GF-D8 (cell line): ENCODE measurements around the gene FAM216B.
"Not testable (repeated sequence)": the region's sequence is repeated elsewhere in the genome, so short reads cannot be mapped to it uniquely, and the experiment has no call there.

Experiments used
- DNase-seq: peaks from one replicate; lab custom pipeline; 2025; lab: John Stamatoyannopoulos, UW

Gene FAM216B

DNA sequence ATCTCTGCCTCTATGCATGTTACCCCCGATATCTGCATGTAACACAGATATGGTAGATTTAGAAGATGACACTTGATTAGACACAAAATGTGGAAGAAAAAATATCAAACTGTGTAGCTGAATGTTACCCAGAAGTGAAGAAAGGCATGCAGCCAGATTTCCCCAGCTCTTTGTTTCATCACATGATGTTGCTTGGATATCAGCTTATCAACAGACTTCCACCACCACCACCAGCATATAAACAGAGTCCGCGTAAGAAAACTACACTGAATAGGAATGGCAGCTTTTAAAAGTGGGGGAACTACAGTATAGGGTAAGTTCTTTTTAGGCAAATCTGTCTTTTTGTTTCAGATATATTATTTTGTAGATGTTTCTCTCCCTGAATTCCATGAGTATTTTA is at the start of gene FAM216B:
FAM216B (plus strand) TSS at position 233 of the 400 bp plus-strand sequence. CDS start 2,484 bp downstream, outside the sequence.
- no peak for DNase-seq

DNA sequence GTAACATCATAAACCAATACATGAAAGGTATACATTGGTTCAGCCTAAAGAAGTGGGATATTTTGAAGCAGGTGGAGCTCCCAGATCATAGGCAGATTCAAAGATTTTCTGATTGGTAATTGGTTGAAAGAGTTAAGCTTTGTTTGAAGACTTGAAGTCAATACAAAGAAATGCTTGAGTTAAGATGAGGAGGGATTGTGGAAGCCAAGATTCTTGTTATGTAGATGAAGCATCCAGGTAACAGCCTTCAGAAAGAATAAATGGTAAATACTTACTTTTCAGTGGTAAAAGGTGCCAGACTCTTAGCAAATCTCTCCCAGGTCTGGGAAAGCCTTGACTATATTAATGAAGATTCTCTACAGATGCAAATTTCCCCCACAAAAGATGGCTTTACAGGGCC is 49.3 kb upstream of the FAM216B start:
- DNase-seq = no peak

DNA sequence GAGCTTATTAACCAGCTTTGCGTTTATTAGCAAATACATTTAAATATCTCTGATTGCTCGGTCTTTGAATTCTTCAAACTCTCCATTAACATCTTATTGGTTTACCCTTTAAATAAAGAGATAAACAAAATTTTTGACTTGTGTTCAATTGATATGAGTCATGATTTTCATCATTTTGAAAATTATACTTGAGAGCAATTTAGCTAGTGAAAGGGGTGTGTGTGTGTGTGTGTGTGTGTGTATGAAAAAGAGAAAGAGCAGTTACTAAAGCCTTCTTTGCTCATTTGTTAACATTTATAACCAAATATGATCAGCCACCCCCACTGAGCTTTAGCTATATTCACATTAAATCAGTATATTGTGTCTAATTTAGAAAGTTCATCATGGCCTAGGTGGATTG is 48.3 kb upstream of the FAM216B start:
- no peak for DNase-seq

DNA sequence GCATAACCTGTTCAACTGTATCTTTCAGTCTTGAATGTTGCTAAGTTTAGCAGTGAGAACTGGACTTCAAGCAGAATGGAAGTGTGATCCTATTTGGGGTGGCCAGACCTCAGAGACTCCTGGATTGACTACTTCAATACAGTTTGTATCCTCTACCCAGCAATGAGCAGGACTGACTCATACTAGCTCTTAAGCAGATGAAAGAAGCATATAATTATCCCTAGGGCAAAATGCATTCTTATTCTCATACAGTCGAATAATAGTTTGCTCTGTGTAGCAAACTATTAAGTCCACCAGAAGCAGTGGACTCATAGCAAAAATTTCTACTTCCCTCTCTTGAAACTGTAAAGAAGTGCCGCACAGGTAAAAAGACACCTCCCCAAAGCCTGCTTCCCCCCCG is 46.4 kb upstream of the FAM216B start:
- no peak for DNase-seq

DNA sequence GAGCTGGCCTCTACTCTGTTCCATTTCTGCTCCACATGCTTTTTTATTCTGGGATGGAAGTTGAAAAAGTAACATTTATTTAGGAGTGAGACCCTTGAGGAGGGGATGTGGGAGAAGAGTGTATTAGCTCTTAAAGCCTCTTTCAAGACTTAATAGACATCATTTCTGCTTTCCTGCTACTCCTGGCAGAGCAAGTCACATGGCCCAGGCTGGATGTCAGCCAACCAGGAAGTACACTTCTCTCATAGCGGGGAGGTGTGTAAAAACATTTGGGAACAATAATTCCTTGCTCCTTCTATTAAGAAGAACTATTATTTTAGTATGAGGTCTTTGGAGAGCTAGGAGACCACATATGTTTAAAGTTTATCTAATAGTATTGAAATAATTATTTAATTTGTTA is 40.6 kb upstream of the FAM216B start:
- DNase-seq = no peak

DNA sequence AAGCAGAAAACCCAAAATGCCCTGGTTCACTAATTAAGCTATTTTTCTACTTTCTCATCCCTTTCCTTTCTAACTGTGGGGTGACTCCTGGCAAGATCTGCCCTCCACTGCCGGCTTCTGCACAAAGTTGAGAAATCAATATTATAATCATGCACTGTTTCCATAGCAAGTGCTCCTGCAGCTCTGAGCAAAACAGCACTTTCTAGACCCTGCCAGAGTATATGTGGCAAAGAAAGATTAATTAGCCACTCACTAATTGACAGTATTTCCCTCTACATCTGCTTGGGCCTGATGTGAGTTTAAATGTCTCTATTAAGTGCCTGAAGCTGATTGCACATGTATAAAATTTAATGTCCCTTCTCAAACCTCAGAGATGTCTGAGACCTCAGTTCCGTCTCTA is 39.5 kb upstream of the FAM216B start:
- no peak for DNase-seq

DNA sequence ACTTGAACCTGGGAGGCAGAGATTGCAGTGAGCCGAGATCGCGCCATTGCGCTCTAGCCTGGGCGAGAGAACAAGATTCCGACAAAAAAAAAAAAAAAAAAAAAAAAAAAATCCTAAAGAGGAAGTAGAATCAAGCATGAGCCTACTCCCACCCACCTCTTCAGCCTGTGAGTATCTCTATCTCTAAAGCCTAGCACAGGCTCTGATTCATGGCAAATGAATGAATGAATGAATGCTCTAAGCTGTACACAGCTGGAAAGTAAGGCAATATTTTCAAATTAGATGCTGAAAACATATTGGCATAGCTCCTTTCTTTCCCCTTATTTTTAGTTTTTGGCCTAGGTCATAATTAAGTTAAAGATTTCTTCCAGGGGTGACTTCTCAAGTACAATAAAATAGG is 35.7 kb upstream of the FAM216B start:
- DNase-seq = no peak

DNA sequence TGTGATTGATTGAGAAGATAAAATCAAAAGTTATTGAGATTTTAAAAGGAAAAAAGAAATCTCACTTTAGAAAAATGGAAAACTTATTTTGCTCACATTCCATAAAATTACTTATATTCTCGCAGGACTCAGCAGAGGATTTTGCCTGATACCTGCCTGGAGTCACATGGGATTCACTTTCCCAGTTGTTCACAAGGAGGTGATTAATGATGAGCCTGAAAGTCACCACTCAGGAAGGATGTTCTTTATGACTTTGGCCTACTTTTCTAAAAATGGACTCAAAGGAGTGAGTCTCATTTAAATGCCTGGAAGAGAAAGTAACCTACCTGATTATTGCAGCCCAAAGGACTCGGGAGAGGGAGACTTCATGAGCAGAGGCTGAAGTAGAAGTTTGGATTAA is 34.5 kb upstream of the FAM216B start:
- no peak for DNase-seq

DNA sequence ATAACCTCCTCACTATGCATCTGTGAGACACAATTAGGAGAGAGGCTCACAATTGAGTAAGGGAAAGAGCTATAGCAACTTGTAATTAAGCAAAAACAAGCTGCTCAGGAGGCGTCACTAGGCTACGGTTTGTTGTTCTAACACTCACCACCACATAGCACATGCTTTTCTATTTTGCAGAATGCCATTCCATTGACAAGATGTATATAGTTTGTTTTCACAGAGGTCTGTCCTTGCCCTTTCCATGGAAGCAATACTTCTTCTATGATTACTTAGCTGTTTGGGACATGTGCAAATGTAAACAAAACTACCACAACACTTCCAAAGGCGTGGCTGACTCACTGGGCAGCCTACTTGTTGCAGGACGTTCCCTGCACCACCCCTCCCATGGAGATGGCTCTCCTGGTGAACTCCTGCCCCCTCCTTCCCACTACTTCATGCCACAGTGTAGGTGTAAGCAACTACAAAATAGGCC is 33.9 kb upstream of the FAM216B start:
- no peak for DNase-seq

DNA sequence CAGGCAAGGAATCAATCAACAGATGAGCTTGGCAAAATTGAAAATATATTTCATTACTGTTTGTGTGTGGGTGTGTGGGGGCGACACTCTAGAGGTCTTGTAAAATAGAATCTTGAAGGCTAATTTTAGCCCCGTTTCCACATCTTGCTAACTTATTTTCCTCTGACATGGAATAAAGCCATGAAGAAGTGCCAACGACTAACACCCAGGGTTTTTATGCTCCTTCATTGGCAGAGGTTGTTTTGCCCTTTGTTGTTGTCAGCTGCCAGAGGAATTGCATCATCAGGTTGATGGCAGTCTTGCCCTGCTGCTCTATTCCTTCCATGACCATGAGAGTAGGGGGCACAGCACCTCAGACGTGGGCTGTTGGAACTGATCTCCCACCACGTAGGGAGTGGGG is 30.6 kb upstream of the FAM216B start:
- no peak for DNase-seq

DNA sequence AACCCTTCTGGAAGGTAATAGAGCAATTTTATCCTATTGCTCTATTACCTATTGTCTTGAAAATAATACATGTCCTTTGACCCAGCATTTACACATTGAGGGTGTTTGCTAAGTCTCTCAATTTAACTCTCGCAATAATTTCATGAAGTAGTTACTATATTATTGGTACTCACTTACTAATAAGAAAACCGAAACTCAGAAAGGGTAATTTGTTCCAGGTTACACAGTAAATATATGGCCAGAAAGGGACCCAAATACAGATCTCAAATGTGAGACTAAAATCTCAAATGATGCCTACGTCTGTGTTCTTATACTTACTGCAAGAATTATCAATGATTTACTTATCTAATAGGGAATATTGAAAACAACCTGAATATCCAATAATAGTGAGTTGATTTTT is 29.7 kb upstream of the FAM216B start:
- no peak for DNase-seq

DNA sequence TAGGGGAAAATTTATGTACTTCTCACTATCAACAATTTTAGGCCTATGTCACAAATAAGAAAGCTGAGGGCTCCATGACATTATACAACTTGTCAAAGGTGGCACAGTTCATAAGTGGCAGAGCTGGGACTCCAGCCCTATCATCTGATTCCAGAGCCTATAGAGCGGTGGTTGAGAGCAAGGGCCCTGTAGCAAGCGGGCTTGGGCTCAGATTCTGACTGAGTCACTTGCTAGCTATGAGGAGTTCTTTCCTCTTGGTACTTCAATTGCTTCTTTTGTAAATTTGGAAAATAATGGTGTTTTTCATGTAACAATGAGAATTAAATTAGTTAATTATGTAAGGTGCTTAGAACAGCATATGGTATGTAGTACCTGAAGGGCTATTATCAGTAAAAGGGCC is 28.7 kb upstream of the FAM216B start:
- no peak for DNase-seq

DNA sequence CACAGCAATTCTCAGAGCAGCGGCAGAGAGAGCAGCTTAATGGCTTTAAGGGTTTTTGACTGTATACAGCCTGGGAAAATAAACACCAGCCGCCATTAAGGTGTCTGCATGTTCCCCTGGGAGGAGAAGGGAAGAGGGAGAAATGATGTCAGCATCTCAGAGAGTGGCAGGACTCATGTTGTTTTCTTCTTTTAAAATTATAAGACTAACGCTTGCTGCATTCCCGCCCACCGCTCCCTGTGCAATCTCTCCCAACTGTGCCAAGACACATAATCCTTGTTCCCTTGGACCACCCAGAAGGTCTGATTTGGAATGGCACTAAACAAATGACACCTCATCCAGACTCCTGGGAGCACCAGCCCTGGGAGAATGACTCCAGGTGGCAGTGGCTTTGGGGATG is 27.7 kb upstream of the FAM216B start:
- DNase-seq = no peak

DNA sequence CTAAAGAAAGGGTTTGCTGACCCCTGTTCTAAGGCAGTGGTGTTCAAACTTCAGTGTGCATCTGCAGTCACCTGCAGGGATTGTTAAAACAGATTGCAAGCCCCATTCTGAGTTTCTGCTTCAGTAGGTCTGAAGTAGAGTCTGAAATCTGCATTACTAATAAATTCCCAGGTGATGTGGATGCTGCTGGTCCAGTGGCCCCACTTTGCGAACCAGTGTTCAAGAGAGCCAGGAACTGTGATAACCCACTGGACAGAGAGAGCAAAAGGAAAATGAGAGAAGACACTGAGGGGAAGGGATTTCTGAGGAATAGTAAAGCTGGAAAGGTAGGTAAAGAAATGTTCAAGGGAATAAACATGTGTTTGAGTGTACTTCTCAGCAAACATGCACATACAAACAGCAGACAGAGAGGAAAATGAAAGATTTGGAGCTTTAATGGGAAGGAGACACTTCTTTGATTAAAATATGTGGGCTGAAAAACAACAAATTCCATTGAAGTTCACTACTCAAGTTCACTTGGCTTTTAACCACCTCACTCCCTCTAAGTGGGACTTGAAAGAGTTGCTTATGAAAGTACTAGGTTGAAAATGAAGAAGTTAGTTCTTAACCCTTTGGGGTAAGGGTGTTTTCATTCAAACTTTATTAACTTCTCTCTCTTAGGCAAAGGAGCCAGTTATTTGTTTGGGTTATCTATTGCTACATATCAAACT is 26.4 kb upstream of the FAM216B start:
- DNase-seq = no peak

DNA sequence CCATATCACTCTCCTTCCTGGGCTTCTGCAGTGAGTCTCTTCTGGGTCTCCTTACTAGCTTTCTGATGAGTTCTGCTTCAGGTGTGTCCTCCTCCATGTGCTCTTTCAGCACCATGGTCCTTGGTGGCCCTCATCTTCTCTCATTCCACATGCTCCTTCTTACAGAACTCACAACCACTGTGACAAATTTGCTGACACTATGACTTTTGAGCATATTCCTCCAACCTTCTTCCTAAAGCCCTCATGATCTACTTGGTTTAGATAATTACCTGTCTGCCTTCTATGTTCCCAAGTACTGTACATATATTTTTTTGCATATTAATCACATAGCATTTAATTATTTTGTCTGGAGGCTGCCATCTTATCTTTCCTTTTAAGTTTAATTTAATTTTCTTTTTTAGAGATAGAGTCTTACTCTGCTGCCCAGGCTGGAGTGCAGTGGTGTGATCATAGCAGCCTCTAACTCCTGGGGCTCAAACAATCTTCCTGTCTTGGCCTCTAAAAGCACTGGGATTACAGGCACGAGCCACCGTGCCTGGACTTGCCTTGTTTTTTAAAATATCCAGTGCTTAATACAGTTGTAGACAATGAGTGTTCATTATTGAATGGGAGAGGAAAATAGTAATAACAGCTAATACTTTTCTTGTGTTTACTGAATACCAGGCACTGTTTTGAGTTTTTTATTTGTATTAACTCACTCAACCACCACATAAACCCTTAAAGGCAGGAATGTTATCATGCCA is 23.5 kb upstream of the FAM216B start:
- no peak for DNase-seq

DNA sequence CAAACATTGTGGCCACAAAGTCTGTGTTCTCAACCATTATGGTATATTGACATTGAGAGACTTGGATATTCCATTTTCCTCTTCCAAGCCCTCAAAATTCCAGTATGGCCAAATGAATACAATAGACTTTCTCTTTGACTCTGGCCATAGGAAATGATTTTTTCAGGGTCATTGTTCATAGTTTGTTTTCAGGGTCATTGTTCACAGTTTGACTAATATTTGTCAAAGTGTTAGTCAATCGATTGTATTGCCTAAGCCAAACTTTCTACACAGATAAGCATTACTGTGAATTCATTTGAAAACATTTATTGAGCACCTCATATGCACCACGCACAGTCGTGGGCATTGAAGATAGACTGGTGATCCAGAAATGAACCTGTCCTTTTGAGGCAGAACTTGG is 22.9 kb upstream of the FAM216B start:
- no peak for DNase-seq

DNA sequence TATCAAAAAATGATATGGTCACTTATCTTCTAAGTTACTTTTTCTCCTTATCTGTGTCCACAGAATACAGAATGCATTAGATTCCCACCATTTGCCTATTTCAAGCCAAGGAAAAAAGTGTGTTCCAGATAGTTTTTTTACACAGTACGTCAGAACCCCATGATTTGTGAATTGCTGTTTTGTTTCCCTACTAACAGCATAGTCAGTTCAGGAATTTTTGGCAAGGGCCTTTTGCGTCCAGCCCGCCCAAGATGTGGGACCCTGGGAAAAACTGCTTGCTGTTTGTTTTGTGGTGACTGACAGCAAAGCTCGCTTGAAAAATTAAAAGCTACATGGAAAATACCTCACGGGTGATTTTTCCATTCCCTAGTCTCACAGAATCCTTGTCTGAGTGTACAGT is 20.4 kb upstream of the FAM216B start:
- no peak for DNase-seq

DNA sequence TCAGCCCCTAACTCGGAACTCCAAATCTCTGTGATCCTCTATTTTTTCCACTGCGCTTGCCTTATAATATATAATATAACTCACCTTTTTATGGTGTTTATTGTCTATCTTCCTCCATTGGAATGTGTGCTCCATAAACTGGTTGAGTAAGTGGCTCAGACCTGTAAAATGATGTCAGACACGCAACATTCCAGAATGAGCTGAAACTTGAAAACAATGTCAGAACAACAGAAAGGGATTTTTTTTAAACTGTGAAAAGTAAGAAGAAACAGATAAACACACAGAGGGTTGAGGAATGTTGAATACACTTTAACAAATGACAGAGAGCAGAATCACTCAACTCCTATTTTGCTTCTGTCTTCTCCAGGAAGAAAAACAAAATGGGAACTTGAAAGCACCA is 19.1 kb upstream of the FAM216B start:
- DNase-seq = no peak

DNA sequence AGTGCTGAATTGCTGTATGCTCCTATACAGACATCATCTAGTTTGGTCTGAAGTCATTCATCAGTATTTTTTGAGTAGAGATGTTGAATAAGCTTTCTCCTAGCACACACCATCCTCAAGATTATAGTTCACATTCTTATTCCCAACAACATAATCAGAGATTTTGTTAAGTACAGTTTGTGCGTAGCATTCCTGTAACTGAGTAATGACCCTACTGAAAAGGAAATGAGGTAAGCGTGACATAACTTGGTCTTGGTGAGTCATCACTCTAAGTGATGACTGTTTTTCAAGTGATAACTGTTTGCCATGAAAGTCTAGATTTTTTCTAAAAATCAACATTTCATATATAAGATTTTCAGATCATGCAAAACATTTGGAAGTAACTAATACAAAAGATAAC is 18.5 kb upstream of the FAM216B start:
- no peak for DNase-seq

DNA sequence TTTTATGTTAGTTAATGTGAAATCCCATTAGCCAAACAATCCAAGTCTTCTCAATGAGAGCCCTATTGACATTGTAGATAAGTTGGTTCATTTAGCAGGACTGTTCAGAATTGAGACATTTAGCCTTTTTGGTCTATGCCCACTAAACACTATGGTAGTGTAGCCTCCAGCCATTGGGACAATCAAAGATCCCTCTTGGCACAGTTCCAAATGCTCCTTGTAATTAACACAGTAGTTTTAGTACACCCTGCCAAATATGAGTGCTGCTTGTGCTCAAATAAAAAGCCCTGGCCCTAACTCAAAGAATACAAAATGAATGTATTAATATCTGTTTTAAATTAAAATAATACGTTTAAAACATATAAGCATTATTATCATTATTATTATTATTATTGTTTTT is 15.4 kb upstream of the FAM216B start:
- no peak for DNase-seq

DNA sequence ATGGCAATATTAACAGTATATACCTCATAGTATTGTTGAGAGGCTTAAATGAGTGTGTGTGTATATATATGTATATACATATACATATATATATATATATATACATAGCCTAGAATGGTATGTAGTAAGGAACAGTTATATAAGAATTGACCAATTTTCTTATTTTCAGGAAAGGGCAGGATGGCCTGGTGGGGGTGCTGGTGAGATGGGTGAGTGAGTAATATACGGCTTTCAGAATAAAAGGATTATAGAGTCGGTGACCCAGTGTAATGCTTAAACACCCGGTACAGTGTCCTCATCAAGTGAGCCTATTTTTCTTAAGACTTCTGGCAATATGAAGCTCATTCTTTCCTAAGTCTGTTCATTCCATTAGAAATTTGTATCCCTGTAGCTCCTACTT is 11.7 kb upstream of the FAM216B start:
- DNase-seq = no peak

DNA sequence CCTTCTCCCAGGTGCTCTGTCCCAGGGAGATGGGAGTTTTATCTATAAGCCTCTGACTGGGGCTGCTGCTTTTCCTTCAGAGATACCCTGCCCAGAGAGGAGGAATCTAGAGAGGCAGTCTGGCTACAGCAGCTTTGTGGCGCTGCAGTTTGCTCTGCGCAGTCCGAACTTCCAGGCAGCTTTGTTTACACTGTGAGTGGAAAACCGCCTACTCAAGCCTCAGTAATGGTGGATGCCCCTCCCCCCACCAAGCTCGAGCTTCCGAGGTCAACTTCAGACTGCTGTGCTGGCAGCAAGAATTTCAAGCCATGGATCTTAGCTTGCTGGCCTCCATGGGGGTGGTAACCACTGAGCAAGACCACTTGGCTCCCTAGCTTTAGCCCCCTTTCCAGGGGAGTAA is 4.8 kb upstream of the FAM216B start:
- not testable (repeated sequence) for DNase-seq

DNA sequence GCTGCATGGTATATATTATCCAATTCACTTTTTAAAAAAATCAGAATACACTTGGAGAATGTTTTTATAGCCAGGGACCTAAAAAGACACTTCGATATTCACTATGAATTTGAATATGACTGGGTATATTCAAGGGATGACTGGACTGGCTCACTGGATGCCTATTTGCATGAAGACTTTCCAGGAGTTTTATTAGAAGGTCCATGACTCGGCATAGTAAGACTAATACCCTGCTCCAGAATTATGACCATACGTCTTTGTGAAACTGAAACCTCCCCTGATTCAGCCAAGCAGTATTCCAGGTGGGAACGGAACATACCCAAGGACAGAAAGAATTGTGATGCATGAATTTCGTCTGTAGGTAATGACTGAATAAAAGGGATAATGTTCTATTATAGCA is 3.9 kb upstream of the FAM216B start:
- no peak for DNase-seq

DNA sequence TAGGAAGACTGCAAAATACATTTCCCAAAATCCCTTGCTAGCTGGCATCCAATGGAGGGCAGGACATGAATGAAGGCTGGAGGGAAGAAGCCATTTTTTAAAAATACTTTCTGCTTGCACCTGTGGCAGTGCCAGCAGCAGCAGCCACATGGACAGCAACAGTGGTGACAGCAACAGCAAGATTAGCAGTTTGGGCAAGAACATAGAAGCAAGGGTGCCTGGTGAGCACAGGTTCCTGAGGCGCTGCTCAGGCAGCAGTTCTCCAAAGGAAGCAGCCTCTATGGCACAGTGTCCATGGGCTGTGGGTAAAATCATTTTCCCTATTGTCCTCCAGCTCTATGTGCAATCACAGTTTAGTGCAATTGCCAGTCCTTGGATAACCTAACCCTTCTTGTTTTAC is 1.3 kb upstream of the FAM216B start:
- no peak for DNase-seq
